Cardiac septum (tissue), 1 donor: ENCODE data around the gene GALNT16. TPM values are rescaled to one million over a fixed set of nuclear protein-coding genes. Genes with fewer than 3 reads are reported as not detected.
"Not testable (repeated sequence)": the region's sequence is repeated elsewhere in the genome, so short reads cannot be mapped to it uniquely, and the experiment has no call there.

Source experiments
- DNase-seq: peaks from one replicate; pipeline ENCODE4 v3.0.0-alpha.2; 2020; ENCODE audit warnings: low spot score
- intact Hi-C: fragments of 100-400 bp; cut with DNase I; formaldehyde crosslinking; loops from one replicate; pipeline ENCODE4 v1.14.0; 2022
- total RNA-seq: library from RNA; stranded (reverse); fragmentation: NEBNext Ultra II Directional; extraction: Animal tissue kit (Norgen Biotek cat#: 25700); gene quantifications from one replicate; pipeline ENCODE4 v1.2.1, GENCODE V29; 2021
- donor health status: DM: no; HTN: no; CAD: no.

The GALNT16 gene
- total RNA-seq, 1 donor from 2014 or later: 25.8 TPM

DNA sequence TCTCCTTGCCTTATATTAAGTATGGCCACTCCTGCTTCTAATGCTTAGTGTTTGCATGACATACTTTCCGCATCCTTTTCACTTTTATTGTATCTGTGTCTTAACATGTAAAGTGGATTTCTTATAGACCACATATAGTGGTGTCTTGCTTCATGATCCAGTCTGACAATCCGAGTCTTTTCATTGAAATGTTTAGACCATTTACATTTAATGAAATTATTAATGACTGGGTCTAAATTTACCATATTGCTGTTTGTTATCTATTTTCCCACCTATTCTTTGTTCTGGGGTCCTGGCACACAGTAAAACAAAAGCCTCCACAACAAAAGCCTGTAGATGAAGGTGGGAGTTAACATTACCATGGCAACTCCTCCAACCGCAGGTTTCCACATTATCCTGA lies 115.2 kb downstream of the GALNT16 start:
- intact Hi-C loops: no loop called here
- DNase-seq: no peak

DNA sequence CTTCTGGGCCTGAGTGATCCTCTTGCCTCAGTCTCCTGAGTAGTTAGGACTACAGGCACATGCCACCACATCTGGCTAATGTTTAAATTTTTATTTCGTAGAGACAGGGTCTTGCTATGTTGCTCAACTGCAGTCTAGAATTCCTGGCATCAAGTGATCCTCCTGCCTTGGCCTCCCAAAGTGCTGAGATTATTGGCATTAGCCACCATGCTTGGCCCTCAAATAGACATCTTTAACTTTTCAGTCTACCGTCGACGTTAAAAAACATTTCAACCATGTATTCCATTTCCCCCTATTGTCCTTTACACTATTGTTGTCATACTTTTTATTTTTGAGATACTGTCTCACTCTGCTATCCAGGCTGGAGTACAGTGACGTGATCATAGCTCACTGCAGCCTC lies 115.8 kb downstream of the GALNT16 start:
- intact Hi-C loops: no loop called here
- DNase-seq: no peak

DNA sequence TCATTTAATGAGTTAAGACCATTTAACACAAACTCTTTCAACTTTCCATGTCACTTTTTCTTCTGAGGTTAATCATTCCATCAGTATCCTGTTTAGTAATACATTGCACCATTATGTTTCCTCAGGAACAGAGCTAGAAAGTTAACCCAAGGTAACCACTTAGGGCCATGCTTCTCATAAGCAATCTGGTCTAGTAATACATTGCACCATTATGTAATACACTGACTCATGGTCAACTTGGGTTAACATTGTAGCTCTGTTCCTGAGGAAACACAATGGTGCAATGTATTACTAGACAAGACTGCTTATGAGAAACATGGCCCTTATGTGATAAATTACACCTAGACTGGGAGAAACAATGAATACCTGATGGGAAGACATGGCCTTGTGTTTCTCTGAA lies 116.5 kb downstream of the GALNT16 start:
- intact Hi-C loops: no loop called here
- no peak for DNase-seq

DNA sequence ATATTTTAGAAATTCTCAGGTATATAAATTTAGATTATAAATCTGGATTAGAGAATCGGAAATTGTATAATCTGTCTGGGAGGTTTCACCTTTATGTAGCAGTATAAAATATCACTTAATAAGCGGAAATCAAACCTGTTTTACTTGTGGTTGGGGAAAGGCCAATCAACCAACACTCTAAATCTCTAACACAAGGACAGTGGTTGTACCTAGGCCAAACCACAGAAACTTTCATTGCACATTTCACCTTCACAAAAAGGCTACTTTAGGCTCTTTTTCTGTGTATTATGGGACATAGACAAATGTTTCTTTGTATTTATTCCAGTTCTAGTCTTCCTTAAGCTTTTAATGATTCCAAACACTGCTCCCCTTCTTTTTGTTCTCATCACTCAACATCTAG lies 118.3 kb downstream of the GALNT16 start:
- DNase-seq: no peak
- intact Hi-C loops: no loop called here

DNA sequence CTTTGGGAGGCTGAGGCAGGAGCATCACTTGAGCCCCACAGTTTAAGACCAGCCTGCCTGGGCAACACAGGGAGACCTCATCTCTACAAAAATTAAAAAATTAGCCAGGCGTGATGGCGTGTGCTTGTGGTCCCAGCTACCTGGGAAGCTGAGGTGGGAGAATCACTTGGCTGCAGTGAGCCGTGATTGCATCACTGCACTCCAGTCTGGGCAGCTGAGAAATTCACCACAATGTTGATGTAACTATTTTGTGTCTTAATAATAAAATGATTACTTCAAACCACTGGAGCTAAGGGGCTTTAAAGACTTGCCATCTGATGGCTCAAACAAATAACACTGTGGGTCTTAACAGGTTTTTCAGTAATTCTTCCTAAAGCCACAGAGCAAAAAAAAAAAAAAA lies 127.4 kb downstream of the GALNT16 start:
- DNase-seq: no peak
- intact Hi-C loops: no loop called here

DNA sequence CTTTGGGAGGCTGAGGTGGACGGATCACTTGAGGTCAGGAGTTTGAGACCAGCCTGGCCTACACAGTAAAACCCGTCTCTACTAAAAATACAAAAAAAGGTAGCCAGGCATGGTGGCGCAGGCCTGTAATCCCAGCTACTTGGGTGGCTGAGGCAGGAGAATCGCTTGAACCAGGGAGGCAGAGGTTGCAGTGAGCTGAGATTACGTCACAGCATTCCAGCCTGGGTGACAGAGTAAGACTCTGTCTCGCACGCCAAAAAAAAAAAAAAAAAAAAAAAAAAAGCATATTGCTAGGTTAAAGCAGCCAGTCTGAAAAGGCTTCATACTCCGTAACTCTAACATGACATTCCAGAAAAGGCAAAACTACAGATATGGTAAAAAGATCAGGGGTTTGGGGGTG lies 131.4 kb downstream of the GALNT16 start:
- intact Hi-C loops, DNase-seq: not testable (repeated sequence)

DNA sequence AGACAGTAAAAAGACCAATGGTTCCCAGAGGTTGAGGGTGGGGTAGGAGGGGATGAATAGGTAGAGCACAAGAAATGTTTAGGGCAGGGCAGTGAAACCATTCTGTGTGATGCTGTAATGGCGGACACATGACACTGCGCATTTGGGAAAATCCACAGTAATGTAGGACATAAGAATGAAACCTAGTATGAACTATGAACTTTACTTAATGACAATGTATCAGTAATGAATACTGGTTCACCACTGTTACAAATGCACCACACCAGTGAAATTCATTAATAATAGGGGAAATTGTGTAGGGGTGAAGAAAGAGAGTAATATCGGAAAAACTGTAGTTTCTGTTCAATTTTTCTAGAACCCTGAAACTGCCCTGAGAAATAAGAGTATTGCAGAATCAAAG lies 132.5 kb downstream of the GALNT16 start:
- DNase-seq: no peak

DNA sequence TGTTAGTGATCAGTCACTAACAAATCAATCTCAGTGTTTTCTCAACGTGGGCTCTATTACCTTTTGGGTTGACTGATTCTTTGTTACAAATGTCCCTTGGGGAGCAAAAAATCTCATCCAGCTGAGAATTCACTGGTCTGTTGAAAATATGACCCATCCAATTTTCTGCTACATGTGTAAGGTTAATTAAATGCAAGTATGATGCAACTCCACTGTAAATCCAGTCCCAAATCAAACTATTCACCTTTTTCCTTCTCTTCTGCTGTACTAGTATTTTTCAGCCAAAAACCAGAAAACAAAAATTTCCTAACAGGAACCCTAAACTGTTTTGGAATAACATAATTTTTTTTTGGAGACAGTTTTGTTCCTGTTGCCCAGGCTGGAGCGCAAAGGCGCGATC lies 136.0 kb downstream of the GALNT16 start:
- DNase-seq: no peak
- intact Hi-C loops: no loop called here

More for the DNA sequence above, 132.5 kb downstream of the GALNT16 start:
- intact Hi-C loops: no loop called here

DNA sequence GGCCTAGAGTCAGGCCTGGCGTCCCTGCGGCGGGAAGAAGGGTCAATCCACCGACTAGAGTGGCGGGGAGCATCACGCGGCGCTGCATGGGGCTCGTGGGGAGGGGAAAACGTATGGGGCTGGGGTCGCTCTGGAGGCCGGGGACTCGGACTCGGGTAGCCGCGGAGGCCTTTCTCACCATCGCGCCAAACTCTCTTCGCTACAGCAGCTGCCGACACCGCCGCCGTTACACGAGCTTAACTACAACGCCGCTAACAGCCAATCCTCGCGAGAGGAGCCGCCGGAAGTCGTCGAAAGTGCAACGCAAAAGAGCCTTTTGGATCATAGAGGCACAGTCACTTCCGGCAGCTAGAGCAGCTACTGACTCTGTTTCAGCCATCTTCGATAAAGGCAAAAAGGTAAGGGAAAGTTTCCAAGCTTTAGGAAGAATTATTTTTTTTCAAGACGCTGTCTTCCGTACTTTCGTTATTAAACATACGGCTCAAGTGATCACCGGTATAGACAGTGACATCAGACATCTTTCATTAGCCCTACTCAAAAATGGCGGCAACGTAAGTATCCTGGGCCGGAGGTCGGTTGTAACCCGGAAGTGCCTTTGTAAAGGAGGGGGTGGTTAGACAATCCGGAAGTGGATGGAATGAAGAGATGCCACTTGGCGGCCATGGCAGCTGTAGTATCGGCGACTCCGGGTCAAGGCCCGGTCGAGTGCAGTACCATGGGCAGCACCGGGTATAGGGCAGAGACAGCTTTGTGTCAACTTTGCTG lies 138.3 kb downstream of the GALNT16 start, which contains the start of the genes ERH and SLC39A9:
Gene ERH, minus strand, starts transcription at position 247 of the 765 bp plus-strand sequence. Its CDS starts 66 bp downstream, at position 181.
Gene SLC39A9, plus strand, starts transcription at position 640 of the 765 bp plus-strand sequence. CDS start 678 bp downstream, outside the sequence.
- DNase-seq: peak; percentile 98
- intact Hi-C loops: no loop called here

DNA sequence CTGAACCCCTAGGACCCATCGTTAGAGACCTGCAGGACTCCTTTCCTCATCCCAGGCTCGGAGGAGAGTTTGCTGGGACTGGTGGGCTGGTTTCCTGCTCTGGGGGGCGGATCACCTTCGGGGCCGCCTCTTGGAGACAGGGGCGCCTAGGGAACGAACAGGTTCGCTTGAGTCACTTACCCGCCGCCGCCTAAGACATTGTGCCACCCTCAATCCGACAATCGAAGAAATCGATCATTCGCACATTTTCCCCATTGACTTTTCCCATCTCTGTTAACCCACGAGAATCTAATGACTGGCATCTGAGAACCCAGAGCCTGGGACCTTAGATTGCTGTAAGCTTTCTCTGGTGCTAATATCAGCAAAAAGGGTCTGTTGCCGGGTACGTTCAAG lies 138.9 kb downstream of the GALNT16 start:
- DNase-seq: no peak
- intact Hi-C loops: no loop called here

DNA sequence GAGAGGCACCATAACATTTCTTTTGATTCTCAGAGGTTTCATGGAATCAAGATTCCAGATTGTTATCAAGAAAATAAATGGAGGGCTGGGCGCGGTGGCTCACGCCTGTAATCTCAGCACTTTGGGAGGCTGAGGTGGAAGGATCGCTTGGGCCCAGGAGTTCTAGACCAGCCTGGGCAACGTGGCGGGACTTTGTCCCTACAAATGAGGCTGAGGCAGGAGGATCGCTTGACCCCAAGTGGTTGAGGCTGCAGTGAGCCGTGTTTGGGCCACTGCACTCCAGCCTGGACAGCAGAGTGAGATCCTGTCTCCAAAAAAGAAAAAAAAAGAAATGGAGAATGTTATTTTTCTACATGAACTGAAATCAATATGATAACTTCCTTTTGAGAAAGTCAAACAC lies 139.8 kb downstream of the GALNT16 start:
- intact Hi-C loops: no loop called here
- DNase-seq: no peak

DNA sequence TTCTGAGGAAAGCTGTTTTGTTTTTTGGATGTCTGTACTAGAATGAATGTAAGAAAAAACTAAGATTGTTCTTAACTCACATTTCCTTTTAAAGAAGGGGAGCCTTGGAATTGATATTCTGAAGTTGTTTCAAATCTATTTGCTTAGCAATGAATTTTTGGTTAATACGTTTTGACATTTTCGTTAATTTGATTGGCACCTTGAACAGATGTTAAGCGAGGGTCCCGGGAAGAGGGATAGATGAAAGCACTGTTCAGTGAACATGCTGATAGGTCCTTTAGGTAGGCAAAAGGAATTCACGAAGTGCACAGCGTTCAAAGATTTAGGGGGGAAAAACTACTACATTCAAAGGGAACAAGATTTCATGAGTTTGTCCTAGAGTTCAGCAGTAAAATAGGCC lies 140.2 kb downstream of the GALNT16 start:
- no peak for DNase-seq
- intact Hi-C loops: no loop called here

DNA sequence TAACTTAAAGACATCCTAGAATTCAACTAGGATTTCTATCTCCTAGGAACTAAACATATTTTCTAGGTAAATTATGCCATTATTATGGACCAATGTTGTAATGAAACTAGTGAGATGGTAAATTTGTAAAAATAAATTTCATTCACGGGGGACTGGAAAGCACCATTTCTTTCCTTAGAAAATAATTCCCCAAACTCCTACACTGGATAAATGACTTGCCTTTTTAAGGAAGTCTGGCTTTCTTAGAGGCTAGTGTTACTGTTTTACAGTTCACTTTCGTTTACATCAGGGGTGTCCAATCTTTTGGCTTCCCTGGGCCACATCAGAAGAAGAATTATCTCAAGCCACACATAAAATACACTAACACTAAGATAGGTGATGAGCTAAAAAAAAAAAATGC lies 141.9 kb downstream of the GALNT16 start:
- intact Hi-C loops: no loop called here
- no peak for DNase-seq

DNA sequence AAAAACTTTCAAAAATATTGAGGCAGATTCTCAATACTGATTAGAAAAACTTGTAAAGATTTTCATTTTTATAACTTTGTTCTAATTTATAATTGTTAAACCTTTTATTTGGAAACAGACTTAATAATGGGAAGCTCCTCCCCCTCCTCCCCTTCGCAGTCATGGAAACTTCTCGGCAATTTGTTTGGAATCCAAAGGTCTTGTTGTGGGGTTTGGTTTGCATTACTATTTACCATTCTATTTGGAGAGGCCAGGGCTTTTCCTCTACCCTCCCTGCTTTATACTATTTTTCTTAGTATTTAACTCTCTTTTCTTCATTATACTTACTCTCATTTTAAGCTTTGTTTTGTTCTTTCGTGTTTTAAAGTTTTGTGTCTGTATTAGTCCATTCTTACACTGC lies 144.5 kb downstream of the GALNT16 start:
- intact Hi-C loops: no loop called here
- no peak for DNase-seq

DNA sequence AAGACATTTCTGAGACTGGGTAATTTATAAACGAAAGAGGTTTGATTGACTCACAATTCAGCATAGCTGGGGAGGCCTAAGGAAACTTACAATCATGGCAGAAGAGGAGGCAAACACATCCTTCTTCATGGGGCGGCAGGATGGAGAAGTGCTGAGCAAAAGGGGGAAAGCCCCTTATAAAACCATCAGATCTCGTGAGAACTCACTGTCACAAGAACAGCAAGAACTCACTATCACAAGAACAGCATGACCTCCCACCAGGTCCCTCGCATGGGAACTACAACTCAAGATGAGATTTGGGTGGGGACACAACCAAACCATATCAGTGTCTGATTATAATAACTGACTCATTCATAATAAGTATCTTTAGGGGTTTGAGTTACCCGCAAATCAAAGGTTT lies 144.9 kb downstream of the GALNT16 start:
- DNase-seq: no peak
- intact Hi-C loops: no loop called here

DNA sequence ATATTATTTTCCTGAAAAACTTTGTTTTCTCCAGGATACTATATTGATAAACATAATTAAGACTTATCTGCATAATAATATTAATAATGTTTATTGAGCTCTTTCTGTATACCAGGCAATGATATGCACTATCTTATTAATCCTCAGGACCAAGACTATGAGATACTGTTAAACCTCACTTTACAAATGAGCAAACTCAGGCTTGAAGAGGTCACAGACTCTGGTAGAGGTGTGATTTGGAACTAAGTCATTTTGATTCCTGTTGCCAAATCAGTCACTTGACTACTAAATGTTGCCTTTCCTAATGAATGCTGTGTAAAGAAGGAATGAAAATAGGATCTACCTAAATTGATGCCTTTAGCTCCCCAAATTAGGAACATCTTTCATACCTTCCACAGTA lies 145.8 kb downstream of the GALNT16 start:
- intact Hi-C loops: no loop called here
- no peak for DNase-seq

Other genes starting within 250 kb of the GALNT16 start
- gene DCAF5, start 107.0 kb upstream of the GALNT16 start, total RNA-seq: 52.5 TPM
- 18.2 TPM for gene EXD2, start 68.7 kb upstream of the GALNT16 start, total RNA-seq
- gene ERH, start 138.1 kb downstream of the GALNT16 start, total RNA-seq: 109 TPM
- gene SLC39A9, start 138.5 kb downstream of the GALNT16 start, total RNA-seq: 24.4 TPM
- 0.13 TPM for gene PLEKHD1, start 224.6 kb downstream of the GALNT16 start, total RNA-seq